Renal cortical epithelial cell (primary cell): Measurements from ENCODE around the gene SHANK3. TPM values are rescaled to one million over a fixed set of nuclear protein-coding genes. Genes with fewer than 3 reads are reported as not detected.

Experiments
- DNase-seq: peaks from one replicate; pipeline ENCODE4 v3.0.0-alpha.2; 2011; ENCODE audit warnings: low read depth
- total RNA-seq: library from RNA; depleted of rRNA; stranded (reverse); fragments of >200 nt; gene quantifications from 2 replicates; pipeline ENCODE4 v1.2.3, GENCODE V29; 2014

SHANK3 gene
- total RNA-seq, 1 donor from 2014 or later: 1.7 TPM

GRCh38 chr22:50678218-50678650 is 5.6 kb downstream of the SHANK3 start:
- no peak for DNase-seq

- no peak for DNase-seq
These were observed 6.3 kb downstream of the SHANK3 start for GRCh38 chr22:50678651-50679521.

- no peak for DNase-seq
These were observed 10.7 kb downstream of the SHANK3 start for GRCh38 chr22:50683086-50683993.

- DNase-seq: no peak
These were observed 11.4 kb downstream of the SHANK3 start for GRCh38 chr22:50683994-50684371.

- DNase-seq: no peak
These were observed 11.9 kb downstream of the SHANK3 start for GRCh38 chr22:50684501-50684900.

- DNase-seq: no peak
These were observed 12.4 kb downstream of the SHANK3 start for GRCh38 chr22:50684986-50685385.

GRCh38 chr22:50686794-50687193 is 14.2 kb downstream of the SHANK3 start:
- DNase-seq: no peak

- DNase-seq: no peak
These were observed 15.2 kb downstream of the SHANK3 start for GRCh38 chr22:50687829-50688228.

- DNase-seq: no peak
These were observed 15.8 kb downstream of the SHANK3 start for GRCh38 chr22:50688448-50688847.

GRCh38 chr22:50691521-50691920 is 18.9 kb downstream of the SHANK3 start:
- DNase-seq: peak; percentile 33

- no peak for DNase-seq
These were observed 20.8 kb downstream of the SHANK3 start for GRCh38 chr22:50693462-50693861.

- DNase-seq: peak; percentile 18
These were observed 21.5 kb downstream of the SHANK3 start for GRCh38 chr22:50694099-50694605.

GRCh38 chr22:50694766-50695420 is 22.3 kb downstream of the SHANK3 start:
- no peak for DNase-seq

GRCh38 chr22:50695421-50696250 is 23.0 kb downstream of the SHANK3 start:
- DNase-seq: no peak

GRCh38 chr22:50696251-50696798 is 23.7 kb downstream of the SHANK3 start:
- no peak for DNase-seq

- no peak for DNase-seq
These were observed 24.4 kb downstream of the SHANK3 start for GRCh38 chr22:50696799-50697561.

GRCh38 chr22:50697667-50698506 is 25.3 kb downstream of the SHANK3 start:
- DNase-seq: no peak

GRCh38 chr22:50698546-50698945 is 25.9 kb downstream of the SHANK3 start:
- DNase-seq: no peak
